Prostate gland (tissue), 2 donors: ENCODE results near the gene RBM33. TPM values are rescaled to one million over a fixed set of nuclear protein-coding genes. Genes with fewer than 3 reads are reported as not detected.

Experiments
- DNase-seq: peaks from one replicate; pipeline ENCODE4 v3.0.0-alpha.2; 2019; ENCODE audit warnings: low spot score
- H3K27ac ChIP-seq, 2 donors: fragments of 200-600 bp; sonication (generic); 2 replicates each; pipeline ENCODE4 v1.5.1; 2017 to 2019
- H3K27me3 ChIP-seq: fragments of 200-600 bp; sonication (generic); replicated peaks from 2 replicates; pipeline ENCODE4 v1.5.1; 2019; ENCODE audit not compliant: insufficient read depth
- H3K36me3 ChIP-seq, 2 donors: fragments of 200-600 bp; sonication (generic); 1 replicate in 1 of 2; 2 replicates in 1 of 2; pipeline versions ENCODE4 v1.5.1 to v1.8.1; 2017 to 2019
- H3K4me1 ChIP-seq: fragments of 200-600 bp; sonication (generic); replicated peaks from 2 replicates; pipeline ENCODE4 v1.5.1; 2019
- H3K4me3 ChIP-seq, 2 donors: fragments of 200-600 bp; sonication (generic); 2 replicates each; pipeline ENCODE4 v1.5.1; 2017 to 2019
- H3K9me3 ChIP-seq: fragments of 200-600 bp; sonication (generic); 2 replicates; pipeline ENCODE4 v1.5.1; 2017
- POLR2A ChIP-seq: fragments of 450-650 bp; IDR thresholded peaks from one replicate; pipeline ENCODE4 v1.6.1; 2016; ENCODE audit warnings: antibody characterized with exemption, mild to moderate bottlenecking
- POLR2AphosphoS5 ChIP-seq: sonication (generic); formaldehyde crosslinking; IDR thresholded peaks from one replicate; pipeline ENCODE4 v1.6.1; 2017; ENCODE audit warnings: antibody characterized with exemption
- WGBS: methylation state at CpG from one replicate; pipeline ENCODE4 v1.1.5; 2018; 5-methylcytosine and 5-hydroxymethylcytosine counted together
- intact Hi-C: fragments of 100-400 bp; cut with DNase I; formaldehyde crosslinking; loops from one replicate; pipeline ENCODE4 v1.14.2; 2022
- total RNA-seq, 2 donors: library from RNA; depleted of rRNA; stranded (reverse); fragments of >200 nt; gene quantifications; one replicate each; pipeline ENCODE4 v1.1.0, GENCODE V29; 2016
- TF ChIP-seq, protein P1 (sequence below), 4 experiments: fragments of 200-600 bp in 2 of 4; fragments of 450-650 bp in 2 of 4; sonication (generic) in 2 of 4; IDR thresholded peaks; 1 replicate in 3 of 4; 2 replicates in 1 of 4; pipeline ENCODE4 v1.5.1; 2016 to 2019; ENCODE audit warnings: antibody characterized with exemption in 4 of 4, mild to moderate bottlenecking in 2 of 4, moderate library complexity in 2 of 4

RBM33 gene
- total RNA-seq, 2 donors from 2014 or later: 33.2 to 82.9 TPM

DNA sequence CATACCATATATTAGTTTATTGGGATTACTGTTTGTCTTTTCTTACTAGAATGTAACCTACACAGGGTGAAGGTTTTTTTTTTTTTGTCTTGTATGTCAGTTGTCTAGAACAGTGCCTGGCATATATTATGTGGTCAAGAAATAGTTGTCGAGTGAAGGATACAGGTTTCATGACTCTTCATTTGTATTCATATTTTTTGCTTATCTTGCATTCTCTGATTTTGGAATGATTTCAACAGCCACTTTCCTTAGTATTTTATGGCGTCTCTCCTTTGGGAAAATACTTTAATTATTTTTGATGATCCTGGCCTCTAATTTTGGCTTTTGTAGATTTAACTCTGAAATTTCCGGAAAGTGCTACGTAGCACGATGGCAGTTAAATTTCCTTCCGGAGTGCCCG lies 12.4 kb downstream of the RBM33 start:
- WGBS: 66% methylated on average over 7 of the region's 7 CpGs
- Histone ChIP-seq H3K27ac (no peak overlapping the region), H3K9me3 (no peaks in the 10 kb centered on the region), H3K27me3 (no peaks in the 10 kb centered on the region), H3K4me1 (no peaks in the 10 kb centered on the region), H3K36me3 (no peaks in the 10 kb centered on the region), H3K4me3 (no peak overlapping the region)
- no peak for TF ChIP-seq POLR2A
- TF ChIP-seq POLR2AphosphoS5: no peak
- TF ChIP-seq, protein P1, sequence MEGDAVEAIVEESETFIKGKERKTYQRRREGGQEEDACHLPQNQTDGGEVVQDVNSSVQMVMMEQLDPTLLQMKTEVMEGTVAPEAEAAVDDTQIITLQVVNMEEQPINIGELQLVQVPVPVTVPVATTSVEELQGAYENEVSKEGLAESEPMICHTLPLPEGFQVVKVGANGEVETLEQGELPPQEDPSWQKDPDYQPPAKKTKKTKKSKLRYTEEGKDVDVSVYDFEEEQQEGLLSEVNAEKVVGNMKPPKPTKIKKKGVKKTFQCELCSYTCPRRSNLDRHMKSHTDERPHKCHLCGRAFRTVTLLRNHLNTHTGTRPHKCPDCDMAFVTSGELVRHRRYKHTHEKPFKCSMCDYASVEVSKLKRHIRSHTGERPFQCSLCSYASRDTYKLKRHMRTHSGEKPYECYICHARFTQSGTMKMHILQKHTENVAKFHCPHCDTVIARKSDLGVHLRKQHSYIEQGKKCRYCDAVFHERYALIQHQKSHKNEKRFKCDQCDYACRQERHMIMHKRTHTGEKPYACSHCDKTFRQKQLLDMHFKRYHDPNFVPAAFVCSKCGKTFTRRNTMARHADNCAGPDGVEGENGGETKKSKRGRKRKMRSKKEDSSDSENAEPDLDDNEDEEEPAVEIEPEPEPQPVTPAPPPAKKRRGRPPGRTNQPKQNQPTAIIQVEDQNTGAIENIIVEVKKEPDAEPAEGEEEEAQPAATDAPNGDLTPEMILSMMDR (IDR thresholded peaks at IDR 0.05): no peak
- no peak for DNase-seq
- intact Hi-C loops: no loop called here

DNA sequence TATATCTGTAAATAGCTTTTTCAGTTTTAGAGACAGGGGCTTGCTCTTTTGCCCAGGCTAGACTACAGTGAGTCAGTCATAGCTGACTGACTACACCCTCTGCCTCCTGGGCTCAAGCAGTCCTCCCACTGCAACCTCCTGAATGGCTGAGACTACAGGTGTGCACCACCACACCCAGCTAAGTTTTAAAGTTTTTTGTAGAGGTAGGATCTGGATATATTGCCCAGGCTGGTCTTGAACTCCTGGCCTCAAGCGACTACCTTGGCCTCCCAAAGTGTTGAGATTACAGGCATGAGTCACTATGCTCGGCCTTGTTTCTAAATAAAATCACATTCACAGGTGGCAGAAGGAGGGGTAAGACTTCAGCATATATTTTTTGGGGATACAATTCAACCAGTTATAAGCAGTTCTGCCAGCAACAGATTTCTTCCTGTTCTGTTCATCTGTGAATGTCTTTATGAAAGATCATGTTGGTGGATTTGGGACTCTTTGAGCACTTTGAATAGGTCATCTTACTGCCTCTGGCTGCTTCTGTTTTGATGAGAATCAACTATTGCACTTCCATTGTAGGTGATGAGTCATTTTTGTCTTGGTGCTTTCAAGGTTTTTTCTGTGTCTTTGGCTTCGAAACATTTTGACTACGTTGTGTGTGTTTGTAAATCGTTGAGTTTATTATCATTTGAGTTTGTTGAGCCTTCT lies 15.7 kb downstream of the RBM33 start:
- Histone ChIP-seq H3K4me1 (no peaks in the 10 kb centered on the region), H3K36me3 (no peaks in the 10 kb centered on the region), H3K4me3 (no peak overlapping the region), H3K9me3 (no peaks in the 10 kb centered on the region), H3K27ac (no peak overlapping the region), H3K27me3 (no peaks in the 10 kb centered on the region)
- no peak for DNase-seq
- intact Hi-C loops: no loop called here
- TF ChIP-seq POLR2AphosphoS5: no peak
- TF ChIP-seq, protein P1 (IDR thresholded peaks at IDR 0.05): no peak
- TF ChIP-seq POLR2A: no peak
- WGBS: 96% methylated on average over 5 of the region's 5 CpGs

DNA sequence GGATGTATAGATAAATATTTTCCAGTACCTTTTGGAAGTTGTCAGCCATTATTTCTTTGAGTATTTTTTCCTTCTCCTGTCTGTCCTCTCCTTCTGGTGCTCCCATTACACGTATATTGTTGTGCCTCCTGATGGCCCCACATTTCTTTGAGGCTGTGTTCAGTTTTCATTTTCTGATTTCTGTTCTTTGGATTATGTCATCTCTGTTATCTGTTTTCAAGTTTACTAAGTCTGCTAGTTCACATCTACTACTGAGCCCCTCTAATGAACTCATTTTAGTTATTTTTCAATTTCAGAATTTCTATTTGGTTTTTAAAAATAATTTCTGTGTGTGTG lies 16.3 kb downstream of the RBM33 start:
- Histone ChIP-seq H3K4me1 (no peaks in the 10 kb centered on the region), H3K4me3 (no peak overlapping the region), H3K27me3 (no peaks in the 10 kb centered on the region), H3K36me3 (no peaks in the 10 kb centered on the region), H3K9me3 (no peaks in the 10 kb centered on the region), H3K27ac (no peak overlapping the region)
- TF ChIP-seq POLR2A (no peak), POLR2AphosphoS5 (no peak)
- TF ChIP-seq, protein P1 (IDR thresholded peaks at IDR 0.05): no peak
- intact Hi-C loops: no loop called here
- no peak for DNase-seq
- WGBS: 100% methylated on average over 1 of the region's 1 CpG

DNA sequence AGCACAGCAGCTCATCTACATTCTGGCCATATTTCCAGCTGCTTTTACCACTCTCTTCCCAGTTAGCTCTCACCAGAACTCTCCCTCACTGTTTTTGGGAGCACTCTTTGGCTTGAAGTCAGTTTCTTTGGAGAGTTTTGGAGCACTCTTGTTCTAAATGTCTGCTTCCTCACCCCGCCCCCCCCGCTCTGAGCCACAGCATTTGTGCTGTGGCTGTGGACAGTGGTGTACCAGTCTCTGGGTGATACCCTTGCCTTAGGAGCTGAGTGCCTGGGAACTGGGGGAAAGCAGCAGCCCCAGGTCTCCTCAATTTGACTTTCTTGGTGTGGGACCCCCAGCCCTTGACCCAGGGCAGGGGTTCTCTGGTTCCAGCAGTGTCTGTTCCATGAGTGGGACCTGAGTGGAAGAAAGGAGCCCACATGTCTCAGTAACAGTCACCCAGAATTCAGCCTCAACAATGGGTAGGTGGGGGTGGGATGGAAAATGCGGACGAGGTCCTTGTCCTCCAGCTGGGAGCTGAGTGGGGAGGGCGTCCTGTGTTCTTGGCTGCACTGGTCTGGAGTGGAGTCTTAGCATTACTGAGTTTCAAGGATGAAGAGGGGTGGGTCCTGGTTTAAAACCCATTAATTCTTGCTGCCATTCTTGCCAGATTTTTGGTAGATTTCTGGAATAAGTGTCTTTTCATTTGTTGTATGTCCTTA lies 18.0 kb downstream of the RBM33 start:
- Histone ChIP-seq H3K36me3 (no peaks in the 10 kb centered on the region), H3K4me3 (no peak overlapping the region), H3K27me3 (no peaks in the 10 kb centered on the region), H3K27ac (no peak overlapping the region), H3K4me1 (no peaks in the 10 kb centered on the region), H3K9me3 (no peaks in the 10 kb centered on the region)
- intact Hi-C loops: no loop called here
- WGBS: 96% methylated on average over 5 of the region's 5 CpGs
- no peak for TF ChIP-seq POLR2AphosphoS5
- no peak for TF ChIP-seq POLR2A
- TF ChIP-seq, protein P1 (IDR thresholded peaks at IDR 0.05): no peak
- no peak for DNase-seq

DNA sequence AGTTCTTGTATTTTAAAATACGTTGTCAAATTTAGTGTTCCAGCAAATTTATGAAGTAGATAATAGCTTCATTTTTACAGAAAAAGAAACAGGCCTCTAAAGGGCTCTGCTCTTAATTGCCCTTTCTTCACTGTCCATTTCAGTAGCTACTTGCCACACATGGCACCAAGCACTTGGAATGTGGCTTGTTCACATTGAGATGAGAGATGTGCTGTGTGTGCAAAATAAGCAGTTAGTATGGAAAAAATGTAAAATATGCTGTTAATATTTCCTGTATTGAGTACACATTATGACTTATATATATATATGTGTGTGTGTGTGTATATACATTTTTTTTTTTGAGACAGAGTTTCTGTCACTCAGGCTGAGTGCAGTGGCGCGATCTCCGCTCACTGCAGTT lies 19.5 kb downstream of the RBM33 start:
- Histone ChIP-seq H3K9me3 (no peaks in the 10 kb centered on the region), H3K27me3 (no peaks in the 10 kb centered on the region), H3K36me3 (no peaks in the 10 kb centered on the region), H3K27ac (no peak overlapping the region), H3K4me1 (no peaks in the 10 kb centered on the region), H3K4me3 (no peak overlapping the region)
- DNase-seq: no peak
- WGBS: 72% methylated on average over 4 of the region's 4 CpGs
- intact Hi-C loops: no loop called here
- TF ChIP-seq POLR2A: no peak
- no peak for TF ChIP-seq POLR2AphosphoS5
- TF ChIP-seq, protein P1 (IDR thresholded peaks at IDR 0.05): no peak
